Natural killer cell (primary cell): ENCODE measurements around the gene INPP5D. TPM values are rescaled to one million over a fixed set of nuclear protein-coding genes. Genes with fewer than 3 reads are reported as not detected.
A peak's percentile ranks its signal among the peaks of the same experiment; 100 is the strongest.

Experiments used
- ATAC-seq, 3 donors: fragments of 150-1000 bp in 2 of 3; fragments of 200-7000 bp in 1 of 3; cut with Tn5 transposase; 1 replicate in 1 of 3; 2 replicates in 2 of 3; pipeline ENCODE4 v1.10.0; 2021; ENCODE audit warnings: mild to moderate bottlenecking in 2 of 3, moderate library complexity in 2 of 3
- DNase-seq, 2 donors: peaks; one replicate each; pipeline versions ENCODE4 v3.0.0 to v3.0.0-alpha.2; 2013 to 2021; ENCODE audit warnings: mixed read lengths in 1 of 2
- H3K27ac ChIP-seq: one replicate; pipeline ENCODE4 v1.5.1; 2013; ENCODE audit warnings: mild to moderate bottlenecking, low read length
- H3K27me3 ChIP-seq: one replicate; pipeline ENCODE4 v1.6.1; 2013; ENCODE audit warnings: low read length; ENCODE audit not compliant: control insufficient read depth, insufficient read depth
- H3K36me3 ChIP-seq: one replicate; pipeline ENCODE4 v1.6.1; 2013; ENCODE audit warnings: low read length; ENCODE audit not compliant: control insufficient read depth, insufficient read depth
- H3K4me1 ChIP-seq: one replicate; pipeline ENCODE4 v1.6.1; 2013; ENCODE audit warnings: low read length; ENCODE audit not compliant: control insufficient read depth, insufficient read depth
- H3K4me3 ChIP-seq: one replicate; pipeline ENCODE4 v1.5.1; 2013; ENCODE audit warnings: low read length
- H3K9me3 ChIP-seq: one replicate; pipeline ENCODE4 v1.6.1; 2013; ENCODE audit warnings: low read length; ENCODE audit not compliant: control insufficient read depth, insufficient read depth
- H3K27ac Mint-ChIP-seq, 2 donors: one replicate each; pipeline ENCODE4 v1.8.0; 2022; ENCODE audit warnings: mild to moderate bottlenecking in 2 of 2, mixed read lengths in 2 of 2, moderate library complexity in 1 of 2
- H3K27me3 Mint-ChIP-seq, 2 donors: one replicate each; pipeline ENCODE4 v1.8.0; 2022; ENCODE audit warnings: low read depth in 2 of 2, mixed read lengths in 2 of 2
- H3K36me3 Mint-ChIP-seq: one replicate; pipeline ENCODE4 v1.8.0; 2022; ENCODE audit warnings: mixed read lengths
- H3K4me1 Mint-ChIP-seq, 2 donors: one replicate each; pipeline ENCODE4 v1.8.0; 2022; ENCODE audit warnings: mixed read lengths in 2 of 2
- H3K4me3 Mint-ChIP-seq: one replicate; pipeline ENCODE4 v1.8.0; 2022; ENCODE audit warnings: mild to moderate bottlenecking, moderate library complexity, mixed read lengths
- H3K9me3 Mint-ChIP-seq, 2 donors: one replicate each; pipeline ENCODE4 v1.8.0; 2022; ENCODE audit warnings: mixed read lengths in 2 of 2
- CTCF ChIP-seq: fragments of 200-600 bp; IDR thresholded peaks from one replicate; pipeline ENCODE4 v1.8.0; 2022; ENCODE audit warnings: antibody characterized with exemption
- WGBS: methylation state at CpG from one replicate; pipeline ENCODE4 v1.1.7; 2013; ENCODE audit warnings: missing lambda C conversion rate; ENCODE audit not compliant: insufficient coverage; 5-methylcytosine and 5-hydroxymethylcytosine counted together
- intact Hi-C: fragments of 100-400 bp; cut with micrococcal nuclease; formaldehyde crosslinking; loops from one replicate; pipeline ENCODE4 v1.14.2; 2022
- total RNA-seq, 4 donors: library from RNA; stranded (reverse); fragments of 120-200 nt in 1 of 4; gene quantifications; one replicate each; pipeline versions ENCODE4 v1.2.3 to v1.2.4, GENCODE V29; 2013 to 2022

Gene INPP5D
- total RNA-seq, 3 donors from 2014 or later (not counting 1 experiment from before 2014, with no cell fraction given), result 385 to 498 (median 497) TPM

- H3K27ac ChIP-seq, result peak overlapping the region; percentile 63
- WGBS, result no CpG with 5 or more reads among the region's 1 CpG
- no peaks in the 10 kb centered on the region for H3K9me3 Mint-ChIP-seq
- ATAC-seq (peak in 1 of 3 donors; percentile 14), DNase-seq (no peak)
- intact Hi-C loops, result no loop called here
- H3K27me3 ChIP-seq, result no peaks in the 10 kb centered on the region
- H3K4me1 ChIP-seq, result peaks cover 64% of the 10 kb centered on the region
- H3K4me3 Mint-ChIP-seq, result peak overlapping the region; percentile 60
- peaks cover 85 to 86% of the 10 kb centered on the region in 2 donors for H3K4me1 Mint-ChIP-seq
- H3K27ac Mint-ChIP-seq, result no peak overlapping the region
- peaks cover 40% of the 10 kb centered on the region for H3K36me3 ChIP-seq
- H3K9me3 ChIP-seq, result no peaks in the 10 kb centered on the region
- no peak overlapping the region for H3K4me3 ChIP-seq
- TF ChIP-seq CTCF, result no peak
- peaks cover 5% of the 10 kb centered on the region for H3K36me3 Mint-ChIP-seq
- H3K27me3 Mint-ChIP-seq, result no peaks in the 10 kb centered on the region
These were observed 33.0 kb downstream of the INPP5D start for GRCh38 chr2:233093166-233093448.

GRCh38 chr2:233093721-233094120 lies 33.6 kb downstream of the INPP5D start:
- TF ChIP-seq CTCF, result no peak
- Mint-ChIP-seq H3K4me1 (peaks cover 85 to 86% of the 10 kb centered on the region in 2 donors), H3K9me3 (no peaks in the 10 kb centered on the region), H3K27ac (no peak overlapping the region), H3K4me3 (peak overlapping the region; percentile 9), H3K27me3 (no peaks in the 10 kb centered on the region), H3K36me3 (no peaks in the 10 kb centered on the region)
- no peak for ATAC-seq
- Histone ChIP-seq H3K4me3 (no peak overlapping the region), H3K36me3 (peaks cover 38% of the 10 kb centered on the region), H3K27ac (no peak overlapping the region), H3K9me3 (no peaks in the 10 kb centered on the region), H3K4me1 (peaks cover 64% of the 10 kb centered on the region), H3K27me3 (no peaks in the 10 kb centered on the region)
- 82% methylated on average over 4 of the region's 4 CpGs for WGBS
- DNase-seq, result no peak
- intact Hi-C loops, result no loop called here

- no peaks in the 10 kb centered on the region for H3K36me3 Mint-ChIP-seq
- H3K27ac ChIP-seq, result no peak overlapping the region
- intact Hi-C loops, result no loop called here
- TF ChIP-seq CTCF, result no peak
- H3K9me3 Mint-ChIP-seq, result no peaks in the 10 kb centered on the region
- H3K4me3 ChIP-seq, result no peak overlapping the region
- H3K27me3 ChIP-seq, result no peaks in the 10 kb centered on the region
- 79% methylated on average over 6 of the region's 6 CpGs for WGBS
- H3K9me3 ChIP-seq, result no peaks in the 10 kb centered on the region
- peaks cover 34% of the 10 kb centered on the region for H3K36me3 ChIP-seq
- H3K4me1 ChIP-seq, result peaks cover 66% of the 10 kb centered on the region
- peaks cover 84 to 85% of the 10 kb centered on the region in 2 donors for H3K4me1 Mint-ChIP-seq
- DNase-seq (no peak), ATAC-seq (no peak)
- peak overlapping the region; percentile 25 for H3K4me3 Mint-ChIP-seq
- H3K27me3 Mint-ChIP-seq, result no peaks in the 10 kb centered on the region
- no peak overlapping the region for H3K27ac Mint-ChIP-seq
These were observed 34.5 kb downstream of the INPP5D start for GRCh38 chr2:233094614-233095013.

- Histone ChIP-seq H3K4me1 (peaks cover 72% of the 10 kb centered on the region), H3K4me3 (no peak overlapping the region), H3K27ac (no peak overlapping the region), H3K9me3 (no peaks in the 10 kb centered on the region), H3K36me3 (peaks cover 25% of the 10 kb centered on the region), H3K27me3 (no peaks in the 10 kb centered on the region)
- intact Hi-C loops, result no loop called here
- WGBS, result 94% methylated on average over 6 of the region's 6 CpGs
- no peak for DNase-seq
- no peaks in the 10 kb centered on the region for H3K36me3 Mint-ChIP-seq
- H3K27me3 Mint-ChIP-seq, result no peaks in the 10 kb centered on the region
- H3K4me1 Mint-ChIP-seq, result peaks cover 84 to 87% of the 10 kb centered on the region in 2 donors
- TF ChIP-seq CTCF, result no peak
- H3K27ac Mint-ChIP-seq, result peak overlapping the region; percentile 60 to 77
- no peak for ATAC-seq
- H3K4me3 Mint-ChIP-seq, result peak overlapping the region; percentile 47
- H3K9me3 Mint-ChIP-seq, result no peaks in the 10 kb centered on the region
These were observed 35.9 kb downstream of the INPP5D start for GRCh38 chr2:233096006-233096405.
